HUDEP-2 (cell line): ENCODE measurements around the gene TMSB4X.
A peak's percentile ranks its signal among the peaks of the same experiment; 100 is the strongest.

Source experiments
- DNase-seq, 76 experiments: peaks; one replicate each; lab custom pipeline; 2025; ENCODE audit not compliant: unreplicated experiment in 76 of 76; lab: John Stamatoyannopoulos, UW

The TMSB4X gene

DNA sequence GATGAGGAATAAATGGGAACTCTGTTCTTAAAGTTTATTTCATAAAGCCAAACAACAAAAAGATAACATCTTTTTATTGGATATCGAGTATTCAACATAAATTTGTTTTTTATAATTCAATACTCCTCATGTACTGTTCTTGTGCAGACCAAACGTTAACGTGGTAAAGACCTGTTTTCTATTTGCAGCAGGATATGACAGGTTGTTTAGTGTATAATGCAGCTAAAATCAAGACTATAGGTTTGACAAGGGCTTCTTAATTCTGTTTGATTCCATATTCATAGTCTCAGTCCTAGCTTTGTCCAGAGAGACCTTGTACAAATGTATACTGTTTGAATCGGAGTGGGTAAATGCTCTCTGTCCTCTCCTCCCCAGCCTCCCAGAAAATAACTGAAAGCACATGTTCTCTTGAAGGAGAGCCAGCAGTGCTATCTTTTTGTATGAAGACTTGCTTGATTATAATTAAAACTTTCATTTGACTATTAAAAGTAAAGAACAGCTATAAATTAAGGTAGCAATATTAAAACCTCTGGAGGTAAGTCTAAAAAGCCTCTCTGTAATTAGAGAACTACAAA is 17.7 kb downstream of the TMSB4X start:
- no peak for DNase-seq

DNA sequence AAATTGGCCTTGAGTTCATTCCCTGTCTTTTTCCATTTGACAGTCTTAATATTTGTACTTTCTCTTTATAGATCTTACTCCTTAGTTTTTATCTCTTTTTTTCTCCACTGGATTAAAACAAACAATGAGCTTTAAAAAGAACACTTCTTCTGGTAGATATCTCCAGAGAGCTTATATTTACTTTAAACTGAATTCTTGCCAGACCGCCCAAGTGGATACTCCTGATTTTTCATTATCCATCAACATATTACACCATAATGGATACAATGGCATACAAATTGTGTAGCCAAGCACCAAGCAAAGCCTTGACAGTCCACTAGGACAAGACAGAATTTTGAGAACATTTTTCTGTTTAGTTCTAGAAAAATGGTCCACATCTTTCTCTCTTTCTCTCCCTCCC is 18.9 kb downstream of the TMSB4X start:
- DNase-seq = no peak

DNA sequence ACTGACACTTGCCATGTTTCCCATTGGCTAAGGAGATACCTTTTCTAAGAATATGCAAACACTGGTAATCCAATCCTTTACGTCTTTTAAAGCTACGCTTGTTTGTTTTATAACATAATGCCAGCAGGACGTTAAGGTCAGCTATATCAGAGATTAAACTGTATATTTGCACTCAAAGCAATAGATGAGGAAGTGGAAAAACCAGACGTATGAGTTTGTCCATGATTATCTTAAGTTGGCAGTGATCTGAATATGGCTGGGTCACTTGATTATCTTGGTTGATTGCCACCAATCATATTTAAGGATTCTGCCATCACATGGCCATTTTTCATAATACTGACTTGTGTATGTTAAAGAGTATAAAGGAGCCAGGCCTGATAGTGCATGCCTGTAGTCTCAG is 19.4 kb downstream of the TMSB4X start:
- DNase-seq = peak in 2 of 76 experiments; percentile 3 to 16

DNA sequence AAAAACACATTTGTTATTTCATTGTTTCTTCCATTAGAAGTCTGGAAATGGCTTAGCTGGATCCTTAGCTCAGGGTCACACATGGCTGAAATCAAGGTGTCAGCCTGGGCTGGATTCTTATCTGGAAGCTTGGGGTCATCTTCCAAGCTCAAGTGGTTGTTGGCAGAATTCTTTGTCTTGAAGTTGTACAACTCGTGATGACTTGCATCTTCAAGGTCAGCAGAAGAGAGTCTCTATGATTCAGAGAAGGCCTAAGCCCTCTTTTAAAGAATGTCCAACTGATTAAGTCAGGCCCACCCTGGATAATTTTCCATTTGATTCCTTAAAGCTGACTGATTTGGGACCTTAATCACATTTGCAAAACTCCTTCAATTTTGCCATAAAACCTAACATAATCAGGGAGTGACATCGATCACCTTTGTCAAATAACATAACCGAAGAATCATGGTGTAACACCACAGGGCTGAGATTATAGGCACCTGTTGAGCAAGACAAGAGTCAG is 22.1 kb downstream of the TMSB4X start:
- DNase-seq = peak in 1 of 76 experiments; percentile 1

DNA sequence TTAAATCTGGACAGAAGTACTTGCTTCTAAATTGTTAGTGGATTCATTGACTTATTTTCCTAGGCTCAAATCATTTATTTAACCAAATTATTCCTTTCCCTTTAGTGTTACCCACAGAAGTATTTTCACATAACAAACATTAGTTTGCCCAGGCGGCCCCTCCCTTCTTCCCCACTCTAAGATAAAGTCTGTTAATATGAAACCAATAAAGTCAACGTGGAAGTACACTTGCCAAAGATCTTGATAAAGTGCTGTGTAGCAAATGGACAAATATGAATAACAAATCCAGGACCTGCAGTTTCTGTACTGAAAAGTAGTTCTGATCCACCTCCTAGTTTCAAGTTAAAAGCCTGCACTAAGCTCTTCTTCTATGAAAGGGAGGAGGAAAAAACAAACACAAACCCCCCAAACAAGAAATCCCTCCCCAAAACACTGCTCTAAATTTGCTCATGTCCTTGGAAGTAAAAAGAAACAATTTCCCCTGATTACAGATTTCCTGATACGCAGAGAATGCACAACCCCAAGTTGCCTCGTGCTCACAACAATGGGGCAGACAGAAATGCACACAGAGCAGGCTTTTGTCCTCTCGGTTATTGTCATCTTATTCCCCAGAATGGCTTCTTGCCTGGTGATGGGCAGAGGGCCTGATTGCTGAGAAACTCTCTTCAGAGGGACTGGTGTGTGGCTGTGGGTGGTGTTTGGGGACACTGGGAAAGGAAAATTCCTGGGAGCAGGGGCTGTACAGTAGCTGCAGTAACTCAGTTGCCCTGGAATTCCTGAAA is 23.2 kb downstream of the TMSB4X start:
- no peak for DNase-seq

DNA sequence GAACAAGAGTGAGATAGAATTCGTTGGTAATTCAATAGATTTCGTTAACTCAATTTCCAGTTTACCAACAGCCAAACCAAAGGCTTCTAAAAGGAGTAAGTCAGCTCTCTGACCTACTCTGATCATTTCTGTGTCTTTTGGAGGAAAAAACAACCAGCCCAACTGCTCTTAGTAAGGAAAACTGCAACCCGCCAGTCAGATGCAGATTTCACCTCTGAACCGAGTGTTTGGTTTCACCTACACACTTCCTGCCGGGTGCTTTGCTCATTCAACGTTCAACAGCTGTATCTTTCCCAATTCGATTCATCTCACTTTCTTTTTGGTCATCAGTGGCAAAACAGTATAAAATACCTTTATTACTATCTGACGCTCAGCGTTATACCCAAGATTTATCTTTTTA is 24.5 kb downstream of the TMSB4X start:
- DNase-seq = no peak

DNA sequence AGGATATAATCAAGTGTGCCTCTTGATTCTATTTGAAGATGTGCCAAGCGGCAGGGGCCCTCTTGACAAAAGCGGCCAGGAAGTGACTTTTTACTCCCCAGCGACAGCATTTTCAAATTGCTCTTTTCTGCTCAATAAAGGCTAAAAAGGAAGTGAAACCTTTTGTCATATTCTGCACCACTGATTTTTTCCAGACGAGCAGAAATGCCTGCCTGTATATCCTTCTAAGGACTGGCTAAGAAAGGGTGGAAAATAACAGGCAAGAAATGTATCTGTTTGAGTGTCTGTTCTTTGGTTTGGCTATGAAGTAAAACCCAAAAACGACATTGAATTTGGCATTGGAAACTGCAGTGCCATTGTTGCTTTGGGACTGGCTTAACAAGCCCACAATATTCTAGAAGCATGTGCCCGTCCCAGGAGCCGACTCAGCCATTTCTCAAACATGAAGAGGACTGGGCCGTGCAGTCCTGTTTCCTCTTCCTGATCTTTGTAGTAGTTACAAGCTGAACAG is 25.4 kb downstream of the TMSB4X start:
- DNase-seq = no peak

DNA sequence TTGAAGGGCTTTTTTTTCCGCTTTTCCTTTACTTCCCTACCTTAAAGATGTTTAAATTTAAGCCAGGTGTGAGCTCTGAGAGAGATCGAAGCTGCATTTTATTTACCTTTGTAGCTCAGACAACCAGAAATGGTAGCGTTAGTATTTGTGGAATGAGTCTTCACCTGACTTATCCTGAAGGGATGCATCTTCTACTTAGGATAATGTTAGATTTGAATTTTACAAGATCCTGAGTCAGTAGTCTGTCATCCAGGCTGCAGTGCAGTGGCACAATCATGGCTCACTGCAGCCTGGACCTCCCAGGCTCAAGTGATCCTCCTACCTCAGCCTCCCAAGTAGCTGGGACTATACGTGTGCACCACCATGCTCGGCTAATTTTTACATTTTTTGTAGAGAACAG is 26.2 kb downstream of the TMSB4X start:
- no peak for DNase-seq

DNA sequence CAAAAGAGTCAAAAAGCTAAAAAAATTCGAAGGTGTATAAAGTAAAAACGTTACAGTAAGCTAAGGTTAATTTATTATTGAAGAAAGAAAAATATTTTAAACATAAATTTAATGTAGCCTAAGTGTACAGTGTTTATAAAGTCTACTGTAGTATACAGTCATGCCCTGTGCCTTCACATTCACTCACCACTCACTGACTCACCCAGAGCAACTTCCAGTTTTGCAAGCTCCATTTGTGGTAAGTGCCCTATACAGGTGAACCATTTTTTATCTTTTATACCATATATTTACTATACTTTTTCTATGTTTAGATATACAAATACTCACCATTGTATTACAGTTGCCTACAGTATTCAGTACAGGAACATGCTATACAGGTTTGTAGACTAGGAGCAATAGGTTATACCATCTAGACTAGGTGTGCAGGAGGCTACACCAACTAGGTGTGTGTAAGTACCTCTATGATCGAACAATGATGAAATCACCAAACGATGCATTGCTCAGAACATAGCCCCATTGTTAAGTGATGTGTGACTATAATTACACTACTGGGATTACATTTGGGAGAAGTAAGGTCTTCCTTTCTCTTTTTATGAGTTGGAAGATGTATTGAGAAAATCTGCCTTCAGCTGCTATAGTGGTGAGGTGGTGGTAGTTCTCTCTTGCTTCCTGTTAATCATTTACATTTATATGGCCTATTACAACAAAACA is 27.2 kb downstream of the TMSB4X start:
- no peak for DNase-seq

DNA sequence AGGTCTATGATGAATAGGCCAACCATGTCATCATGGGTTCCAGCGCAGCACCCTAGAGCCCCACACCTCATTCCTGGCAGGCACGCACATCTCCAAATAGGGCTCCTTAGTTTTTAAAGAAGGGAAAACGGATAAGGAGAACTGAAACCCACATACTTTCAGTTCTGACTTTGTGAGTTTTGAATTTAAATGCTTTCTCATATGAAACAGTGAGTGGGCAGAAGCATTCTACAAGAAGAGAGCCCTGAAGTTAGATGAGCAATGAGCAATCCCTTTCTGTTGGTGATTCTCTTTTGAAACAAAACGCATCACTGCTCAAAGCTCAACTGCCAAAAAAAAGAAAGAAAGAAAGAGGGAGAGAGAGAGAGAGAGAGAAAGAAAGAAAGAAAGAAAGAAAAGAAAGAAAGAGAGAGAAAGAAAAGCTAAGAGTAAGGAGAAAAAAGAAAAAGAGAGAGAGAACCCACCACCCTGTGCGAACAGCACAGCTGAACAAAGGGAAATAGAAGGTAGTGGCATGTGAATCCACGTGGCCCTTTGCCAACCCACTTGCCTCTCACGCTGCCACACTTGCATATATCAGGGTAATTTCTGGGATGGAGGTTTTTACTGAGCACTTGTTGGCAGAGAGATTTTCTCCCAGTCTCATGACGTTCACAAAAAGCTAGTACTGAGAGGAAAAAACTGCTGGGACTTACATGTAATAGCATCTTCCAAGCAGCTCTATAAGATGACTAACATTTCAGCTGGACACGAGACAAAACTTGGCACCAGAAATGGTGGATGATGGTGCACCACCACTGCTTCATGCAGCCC is 31.0 kb downstream of the TMSB4X start:
- DNase-seq = no peak

DNA sequence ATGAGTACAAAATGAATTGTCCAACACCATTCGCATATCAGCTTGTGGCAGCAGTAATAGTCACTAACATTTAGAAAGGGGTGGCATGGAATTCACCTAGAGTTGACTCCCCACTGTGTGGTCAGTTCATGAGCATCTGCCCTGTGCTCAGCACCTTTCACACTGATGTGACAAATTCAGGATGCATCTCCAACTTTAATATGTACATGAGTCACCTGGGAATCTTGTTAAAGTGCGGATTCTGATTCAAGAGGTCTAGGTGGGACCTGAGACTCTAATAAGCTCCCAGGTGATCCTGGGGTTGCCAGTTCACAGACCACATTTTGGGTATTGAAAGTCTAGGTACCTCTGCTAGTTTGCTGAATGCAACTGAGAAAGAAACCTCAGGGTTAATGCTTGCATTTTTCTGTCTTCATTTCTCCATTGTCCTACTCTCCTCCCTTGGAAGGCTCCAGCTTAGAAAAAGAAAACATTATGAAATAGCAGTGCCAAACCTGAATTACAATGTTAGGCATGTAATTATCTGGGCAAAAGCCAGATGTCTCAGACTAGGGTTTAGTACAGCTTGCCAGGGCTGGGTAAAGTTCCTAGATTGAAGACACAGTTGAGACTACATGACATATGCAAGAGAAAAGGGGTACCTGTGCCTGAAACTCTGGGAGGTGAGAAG is 32.7 kb downstream of the TMSB4X start:
- DNase-seq = no peak

DNA sequence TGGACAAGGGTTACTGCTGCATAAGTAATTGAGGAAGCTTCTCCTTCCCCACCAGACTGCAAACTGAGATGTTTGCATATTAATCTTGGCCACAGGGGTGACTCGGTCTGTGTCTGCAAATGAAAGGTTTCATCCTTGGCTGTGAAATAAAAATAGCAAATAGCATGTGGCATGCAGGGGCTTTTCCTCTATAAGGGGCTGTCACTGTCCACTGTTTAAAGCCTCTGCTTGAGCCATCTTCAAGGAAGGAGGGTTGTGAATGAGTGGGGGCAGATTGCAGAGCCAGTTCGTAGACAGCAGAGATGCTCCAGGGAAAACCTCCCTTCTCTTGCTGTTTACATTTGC is 33.3 kb downstream of the TMSB4X start:
- DNase-seq = no peak

DNA sequence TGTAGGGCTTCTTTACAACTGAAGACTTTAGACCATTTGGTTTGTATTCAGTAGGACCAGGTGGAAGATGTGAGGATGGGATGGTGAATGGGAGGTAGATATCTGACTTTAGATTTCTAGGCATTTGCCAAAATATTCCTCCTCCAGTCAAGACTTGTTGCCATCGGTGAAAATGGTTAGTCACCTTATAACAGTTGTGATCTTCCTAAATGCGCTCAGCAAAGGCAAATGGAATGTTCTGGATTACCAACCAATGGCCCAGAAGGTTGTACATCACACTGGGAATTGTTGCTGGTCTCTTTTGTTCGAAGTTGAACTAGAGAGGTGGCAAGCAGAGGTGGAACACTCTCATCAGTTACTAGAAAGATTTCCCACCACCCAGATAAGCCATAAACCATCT is 33.9 kb downstream of the TMSB4X start:
- no peak for DNase-seq

DNA sequence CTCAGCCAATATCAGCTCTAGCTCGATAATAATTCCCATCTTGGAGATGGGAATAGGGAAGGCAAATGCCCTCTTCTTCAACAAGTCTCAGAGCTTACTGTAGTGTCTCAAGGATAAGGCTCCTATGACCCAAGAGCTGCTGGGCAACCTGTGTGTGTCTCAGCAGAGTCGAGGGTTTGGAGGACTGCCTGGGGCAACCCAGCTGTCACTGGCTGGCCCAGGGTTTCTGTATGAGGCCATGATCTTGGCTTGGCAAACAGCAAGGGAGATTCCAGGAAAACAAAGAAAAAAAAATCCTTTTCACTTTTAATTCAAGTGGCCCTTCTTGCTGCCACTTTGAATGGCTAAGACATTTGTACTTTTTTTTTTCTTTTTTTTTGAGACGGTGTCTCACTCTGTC is 34.4 kb downstream of the TMSB4X start:
- DNase-seq = no peak

DNA sequence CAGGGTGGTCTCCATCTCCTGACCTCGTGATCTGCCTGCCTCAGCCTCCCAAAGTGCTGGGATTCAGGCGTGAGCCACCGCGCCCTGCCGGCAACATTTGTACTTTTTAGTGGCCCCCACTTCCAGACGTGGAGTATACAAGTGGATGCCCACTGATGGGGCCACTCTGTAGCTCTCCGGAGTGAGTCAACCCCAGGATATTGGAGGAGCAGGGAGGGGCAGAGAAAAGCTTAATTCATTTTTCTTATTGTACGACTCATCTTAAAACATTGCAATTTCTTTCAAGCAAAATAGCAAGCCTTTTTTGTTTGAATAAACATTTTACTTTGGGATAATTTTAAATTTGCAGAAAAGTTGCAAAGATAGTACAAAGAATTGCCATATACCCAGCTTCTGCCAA is 34.9 kb downstream of the TMSB4X start:
- DNase-seq = no peak

DNA sequence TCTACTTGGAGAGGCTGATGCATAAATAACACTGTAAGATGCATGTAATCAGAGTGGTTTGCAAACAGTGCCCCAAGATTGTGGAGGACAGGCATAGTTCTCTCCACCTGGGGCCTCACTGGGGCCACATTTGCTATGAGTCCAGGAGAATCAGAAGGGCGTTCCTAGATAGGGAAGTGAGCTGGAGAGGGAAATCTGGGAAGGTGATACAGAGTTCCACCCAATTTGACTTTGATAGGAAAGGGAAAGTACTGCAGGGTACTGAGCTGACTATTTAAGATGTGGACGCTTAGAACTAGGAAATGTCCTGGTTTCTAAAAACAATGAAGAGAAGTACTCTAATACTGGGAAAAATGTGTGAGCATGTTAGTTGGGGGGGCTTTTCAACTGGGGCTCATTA is 35.6 kb downstream of the TMSB4X start:
- DNase-seq = no peak

DNA sequence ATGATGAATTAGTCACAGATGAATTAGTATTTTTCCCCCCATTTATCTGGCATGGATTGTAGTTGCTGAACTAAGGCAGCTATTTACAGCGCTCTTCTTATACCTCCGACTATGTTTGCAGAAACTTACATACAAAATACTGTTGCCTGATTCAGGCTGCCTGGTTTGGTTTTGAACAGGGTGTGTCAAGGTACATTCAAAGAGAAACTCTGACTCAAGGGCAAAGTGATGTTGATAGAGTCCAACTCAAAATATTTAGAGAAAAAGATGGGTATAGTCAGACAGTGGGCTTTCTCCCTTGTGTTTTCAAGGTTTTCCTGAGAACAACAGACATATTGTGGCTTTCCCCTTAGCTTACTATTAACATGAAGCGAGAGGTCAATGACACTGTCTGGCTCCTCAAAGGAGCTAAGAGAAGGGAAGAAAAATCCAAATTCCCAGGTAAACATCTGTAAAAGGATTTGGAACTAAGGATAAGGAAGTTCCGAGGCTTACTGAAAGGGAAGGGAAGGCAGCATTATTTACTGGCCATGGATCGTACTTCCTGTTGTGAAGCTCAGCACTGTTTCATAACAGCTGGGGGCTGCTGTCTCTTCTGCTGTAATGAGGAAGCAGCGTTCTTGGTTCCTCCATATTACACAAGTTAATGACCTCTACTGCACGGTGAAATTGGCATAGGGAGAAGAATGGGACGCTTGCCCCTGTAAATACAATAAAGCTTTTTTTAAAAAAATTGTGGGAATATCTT is 38.6 kb downstream of the TMSB4X start:
- DNase-seq = no peak

DNA sequence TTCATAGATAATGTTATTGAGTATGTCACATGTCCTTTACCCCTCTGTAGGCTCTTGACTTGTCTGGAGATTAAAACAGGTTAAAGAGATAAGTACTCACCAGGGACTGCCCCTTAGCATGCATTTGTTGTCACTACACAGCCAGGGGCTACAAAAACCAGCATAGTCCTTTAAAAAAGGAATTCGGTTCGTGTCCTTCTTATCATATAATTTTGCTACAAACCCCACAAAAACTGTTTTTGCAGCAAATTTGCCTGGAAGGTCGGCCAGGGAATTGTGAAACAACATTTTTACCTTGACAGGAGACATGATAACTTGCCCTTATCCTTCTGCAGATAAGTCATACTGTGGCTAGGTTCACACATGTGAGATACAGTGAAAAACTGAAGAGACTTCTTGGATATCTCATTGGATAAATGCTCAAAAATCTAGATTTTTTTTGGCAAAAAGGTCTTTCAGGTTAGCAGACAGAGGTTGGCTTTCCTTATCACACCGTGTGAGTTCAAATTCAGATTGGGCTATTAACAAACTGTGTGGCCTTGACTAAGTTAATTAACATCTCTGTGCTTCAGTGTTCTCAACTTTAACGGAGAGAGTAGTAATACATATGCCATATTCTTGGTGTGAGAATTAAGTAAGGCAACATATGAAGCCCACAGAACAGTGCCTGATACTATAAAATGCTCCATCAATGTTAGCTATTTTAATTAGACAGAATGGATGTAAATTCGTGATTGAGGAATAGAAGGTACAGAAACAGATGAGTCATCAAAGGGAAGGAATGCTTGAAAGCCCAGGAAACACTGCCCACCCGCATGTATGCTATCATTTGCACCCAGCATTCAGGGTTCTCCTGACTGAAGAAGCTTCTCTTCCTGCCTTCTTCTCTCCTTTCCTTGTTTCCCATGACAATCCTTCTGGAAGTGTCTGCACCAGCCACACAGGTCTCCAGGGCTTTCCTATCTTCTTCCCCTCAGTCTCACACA is 39.5 kb downstream of the TMSB4X start:
- DNase-seq = no peak
